Sigmoid colon (tissue), 4 donors: Measurements from ENCODE around the gene PKHD1.

ENCODE experiments used
- POLR2A ChIP-seq, 2 donors: fragments of 450-650 bp; IDR thresholded peaks; one replicate each; pipeline ENCODE4 v1.6.1; 2016; ENCODE audit warnings: antibody characterized with exemption in 2 of 2, mild to moderate bottlenecking in 2 of 2, moderate library complexity in 2 of 2
- POLR2AphosphoS5 ChIP-seq, 4 donors: sonication (generic); formaldehyde crosslinking; IDR thresholded peaks; one replicate each; pipeline ENCODE4 v1.6.1; 2017; ENCODE audit warnings: antibody characterized with exemption in 4 of 4
- TF ChIP-seq, protein P1 (sequence below), 4 experiments: fragments of 450-650 bp in 3 of 4; fragments of 200-600 bp in 1 of 4; IDR thresholded peaks; one replicate each; pipeline ENCODE4 v1.5.1; 2016 to 2019; ENCODE audit warnings: antibody characterized with exemption in 4 of 4, mild to moderate bottlenecking in 3 of 4, moderate library complexity in 2 of 4

DNA sequence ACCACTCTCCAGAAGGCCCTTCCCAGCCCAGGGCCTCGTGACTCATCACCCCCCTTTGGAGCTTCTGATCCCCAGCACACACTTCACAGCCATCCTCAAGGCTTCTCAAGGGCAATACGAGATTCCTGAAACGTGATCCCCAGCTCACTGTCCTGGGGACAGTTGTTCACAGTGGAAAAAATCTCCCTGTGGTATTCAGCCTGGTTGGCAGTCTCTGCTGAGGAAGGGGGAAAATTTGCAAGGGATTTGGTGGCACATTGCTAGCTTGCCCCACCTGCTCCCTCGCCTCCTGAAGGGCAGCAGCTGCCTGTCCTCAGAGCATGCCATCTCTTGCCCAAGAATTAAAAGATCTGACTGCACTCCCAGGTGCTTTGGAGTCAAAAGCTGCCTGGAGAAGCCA lies 20.7 kb upstream of the PKHD1 start:
- TF ChIP-seq, protein P1, sequence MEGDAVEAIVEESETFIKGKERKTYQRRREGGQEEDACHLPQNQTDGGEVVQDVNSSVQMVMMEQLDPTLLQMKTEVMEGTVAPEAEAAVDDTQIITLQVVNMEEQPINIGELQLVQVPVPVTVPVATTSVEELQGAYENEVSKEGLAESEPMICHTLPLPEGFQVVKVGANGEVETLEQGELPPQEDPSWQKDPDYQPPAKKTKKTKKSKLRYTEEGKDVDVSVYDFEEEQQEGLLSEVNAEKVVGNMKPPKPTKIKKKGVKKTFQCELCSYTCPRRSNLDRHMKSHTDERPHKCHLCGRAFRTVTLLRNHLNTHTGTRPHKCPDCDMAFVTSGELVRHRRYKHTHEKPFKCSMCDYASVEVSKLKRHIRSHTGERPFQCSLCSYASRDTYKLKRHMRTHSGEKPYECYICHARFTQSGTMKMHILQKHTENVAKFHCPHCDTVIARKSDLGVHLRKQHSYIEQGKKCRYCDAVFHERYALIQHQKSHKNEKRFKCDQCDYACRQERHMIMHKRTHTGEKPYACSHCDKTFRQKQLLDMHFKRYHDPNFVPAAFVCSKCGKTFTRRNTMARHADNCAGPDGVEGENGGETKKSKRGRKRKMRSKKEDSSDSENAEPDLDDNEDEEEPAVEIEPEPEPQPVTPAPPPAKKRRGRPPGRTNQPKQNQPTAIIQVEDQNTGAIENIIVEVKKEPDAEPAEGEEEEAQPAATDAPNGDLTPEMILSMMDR (IDR thresholded peaks at IDR 0.05): no peak
- TF ChIP-seq POLR2AphosphoS5 (IDR thresholded peaks at IDR 0.05): no peak
- no peak for TF ChIP-seq POLR2A (IDR thresholded peaks at IDR 0.05)
